Measurements from ENCODE around the gene PARN. TPM values are rescaled to one million over a fixed set of nuclear protein-coding genes. Genes with fewer than 3 reads are reported as not detected.

Gene PARN
- total and polyA plus RNA-seq, 2 of the 8 experiments (the other 6 are each of a cell fraction or from before 2014, with no cell fraction given) = 24.5 to 44.6 TPM

- TF ChIP-seq RXRA (IDR thresholded peaks at IDR 0.05; ENCODE audit: insufficient read depth, low read depth, low read length) (no peak), KDM4A (IDR thresholded peaks at IDR 0.05; ENCODE audit: low read depth, low read length, severe bottlenecking) (no peak), CHD1 (IDR thresholded peaks at IDR 0.05; ENCODE audit: low read depth, low read length) (no peak), CREB1 (IDR thresholded peaks at IDR 0.05) (peak; percentile 66), RBBP5 (IDR thresholded peaks at IDR 0.05; ENCODE audit: borderline replicate concordance, low read depth, low read length) (0 out of 2 replicates have a peak, but pooled peaks have one; percentile 32), CTBP2 (IDR thresholded peaks at IDR 0.05; ENCODE audit: borderline replicate concordance, insufficient read depth, insufficient read length, low read length) (no peak), CHD2 (IDR thresholded peaks at IDR 0.05; ENCODE audit: low read length) (no peak), BCL11A (IDR thresholded peaks at IDR 0.05; ENCODE audit: low read depth in 2 of 2, low read length in 2 of 2) (no peak), TAF7 (optimal IDR thresholded peaks at IDR 0.05; ENCODE audit: borderline replicate concordance, low read depth, low read length) (peak; percentile 96), POLR2AphosphoS5 (IDR thresholded peaks at IDR 0.05; ENCODE audit: low read depth, low read length) (peak; percentile 97)
These were observed 2.9 kb upstream of the PARN start, which contains the start of gene BFAR (continued) for GRCh38 chr16:14632693-14633569.
